D721Med (cell line): ENCODE data around the gene INAFM1.
"Not testable (repeated sequence)": the region's sequence is repeated elsewhere in the genome, so short reads cannot be mapped to it uniquely, and the experiment has no call there.

Experiments used
- DNase-seq: peaks from one replicate; pipeline ENCODE4 v3.0.0; 2011; ENCODE audit warnings: low spot score; ENCODE audit not compliant: insufficient read length
- FAIRE-seq: peaks from 2 replicates; lab custom pipeline; 2011; peaks lifted over from hg19 to GRCh38; lab: Jason Lieb, UNC
- TF ChIP-seq, protein P1 (sequence below): IDR thresholded peaks from 2 replicates; pipeline ENCODE4 v1.5.1; 2012; ENCODE audit warnings: mild to moderate bottlenecking, control low read depth; ENCODE audit not compliant: insufficient read depth; ENCODE audit errors: missing control alignments

INAFM1 gene

DNA sequence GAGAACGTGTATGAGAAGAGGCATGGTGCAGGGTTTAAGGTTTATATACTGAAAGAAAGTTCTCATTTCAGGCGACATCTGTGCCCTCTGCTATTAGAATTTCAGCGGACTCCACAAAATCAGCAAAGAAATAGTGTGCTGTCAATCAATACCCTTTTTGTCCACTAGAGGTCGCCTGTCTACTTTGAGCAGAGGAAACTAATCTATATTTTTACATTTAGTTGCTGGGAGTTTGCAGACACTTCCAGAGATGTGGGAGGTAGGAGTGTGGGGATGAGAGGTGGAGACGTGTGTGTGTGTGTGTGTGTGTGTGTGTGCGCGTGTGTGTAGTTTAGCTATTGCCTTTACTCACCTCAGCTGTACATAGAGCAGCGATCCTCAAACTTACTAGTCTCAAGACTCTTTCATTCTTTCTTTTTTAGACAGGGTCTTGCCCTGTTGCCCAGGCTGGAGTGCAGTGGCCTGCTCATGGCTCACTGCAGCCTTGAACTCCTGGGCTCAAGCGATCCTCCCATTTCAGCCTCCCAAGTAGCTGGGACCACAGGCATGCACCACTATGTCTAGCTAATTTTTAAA is 9.7 kb downstream of the INAFM1 start:
- TF ChIP-seq, protein P1, sequence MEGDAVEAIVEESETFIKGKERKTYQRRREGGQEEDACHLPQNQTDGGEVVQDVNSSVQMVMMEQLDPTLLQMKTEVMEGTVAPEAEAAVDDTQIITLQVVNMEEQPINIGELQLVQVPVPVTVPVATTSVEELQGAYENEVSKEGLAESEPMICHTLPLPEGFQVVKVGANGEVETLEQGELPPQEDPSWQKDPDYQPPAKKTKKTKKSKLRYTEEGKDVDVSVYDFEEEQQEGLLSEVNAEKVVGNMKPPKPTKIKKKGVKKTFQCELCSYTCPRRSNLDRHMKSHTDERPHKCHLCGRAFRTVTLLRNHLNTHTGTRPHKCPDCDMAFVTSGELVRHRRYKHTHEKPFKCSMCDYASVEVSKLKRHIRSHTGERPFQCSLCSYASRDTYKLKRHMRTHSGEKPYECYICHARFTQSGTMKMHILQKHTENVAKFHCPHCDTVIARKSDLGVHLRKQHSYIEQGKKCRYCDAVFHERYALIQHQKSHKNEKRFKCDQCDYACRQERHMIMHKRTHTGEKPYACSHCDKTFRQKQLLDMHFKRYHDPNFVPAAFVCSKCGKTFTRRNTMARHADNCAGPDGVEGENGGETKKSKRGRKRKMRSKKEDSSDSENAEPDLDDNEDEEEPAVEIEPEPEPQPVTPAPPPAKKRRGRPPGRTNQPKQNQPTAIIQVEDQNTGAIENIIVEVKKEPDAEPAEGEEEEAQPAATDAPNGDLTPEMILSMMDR = peak; percentile 84
- DNase-seq (no peak), FAIRE-seq (no peak)

DNA sequence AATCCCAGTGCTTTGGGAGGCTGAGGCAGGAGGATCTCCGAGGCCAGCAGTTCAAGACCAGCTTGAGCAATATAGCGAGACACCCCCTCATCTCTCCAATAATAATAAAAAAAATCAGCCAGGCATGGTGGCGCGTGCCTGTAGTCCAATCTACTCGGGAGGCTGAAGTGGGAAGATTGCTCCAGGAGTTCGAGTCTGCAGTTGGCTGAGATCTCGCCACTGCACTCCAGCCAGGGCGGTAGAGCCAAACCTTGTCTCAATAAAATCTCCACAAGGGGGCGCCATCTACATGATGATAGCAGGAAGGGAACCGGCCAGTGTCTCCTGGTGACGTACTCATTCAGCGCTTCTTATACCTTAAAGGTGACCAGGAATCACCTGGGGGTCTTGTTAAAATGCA is 21.4 kb downstream of the INAFM1 start:
- TF ChIP-seq, protein P1 = peak; percentile 66
- FAIRE-seq = no peak
- DNase-seq = peak; percentile 75

DNA sequence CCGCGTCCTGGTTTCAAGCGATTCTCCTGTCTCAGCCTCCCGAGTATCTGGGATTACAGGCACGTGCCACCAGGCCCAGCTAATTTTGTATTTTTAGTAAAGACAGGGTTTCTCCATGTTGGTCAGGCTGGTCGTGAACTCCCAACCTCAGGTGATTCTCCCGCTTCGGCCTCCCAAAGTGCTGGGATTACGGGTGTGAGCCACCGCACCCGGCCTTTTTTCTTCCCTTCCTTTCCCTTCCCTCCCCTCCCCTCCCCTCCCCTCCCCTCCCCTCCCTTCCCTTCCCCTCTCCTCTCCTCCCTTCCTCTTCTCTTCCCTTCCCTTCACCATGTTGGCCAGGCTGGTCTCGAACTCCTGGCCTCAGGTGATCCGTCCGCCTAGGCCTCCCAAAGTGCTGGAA is 26.2 kb downstream of the INAFM1 start:
- not testable (repeated sequence) for FAIRE-seq, DNase-seq

DNA sequence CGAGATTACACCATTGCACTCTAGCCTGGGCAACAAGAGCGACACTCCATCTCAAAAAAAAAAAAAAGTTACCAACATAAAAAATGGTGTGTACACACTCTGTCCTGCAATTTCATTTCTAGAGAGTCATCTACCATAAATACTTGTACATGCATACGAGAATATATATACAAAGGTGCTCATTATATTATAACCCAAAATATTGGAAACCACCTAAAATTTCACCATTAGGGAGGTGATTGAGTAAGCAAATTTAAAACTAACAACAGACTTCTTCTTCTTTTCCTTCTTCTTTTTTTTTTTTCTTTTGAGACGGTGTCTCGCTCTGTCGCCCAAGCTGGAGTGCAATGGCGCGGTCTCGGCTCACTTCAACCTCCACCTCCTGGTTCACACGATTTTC is 27.6 kb downstream of the INAFM1 start:
- DNase-seq (no peak), FAIRE-seq (no peak)
- TF ChIP-seq, protein P1 = no peak

DNA sequence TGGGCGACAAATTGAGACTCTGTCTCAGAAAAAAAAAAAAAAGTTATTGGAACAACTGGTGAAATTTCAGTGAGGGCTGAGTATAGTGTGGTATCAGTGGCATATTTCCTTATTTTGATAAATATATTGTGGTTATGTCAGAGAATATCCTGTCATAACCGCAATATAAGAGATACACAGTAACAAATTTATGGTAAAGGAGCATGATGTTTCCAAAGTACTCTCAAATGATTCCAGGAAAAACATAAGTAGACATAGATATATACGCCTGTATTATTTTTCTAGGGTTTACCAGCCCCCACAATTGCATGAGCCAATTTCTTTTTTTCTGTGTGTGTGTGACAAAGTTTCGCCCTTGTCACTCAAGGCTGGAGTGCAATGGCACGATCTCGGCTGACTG is 29.3 kb downstream of the INAFM1 start:
- DNase-seq (no peak), FAIRE-seq (no peak)
- TF ChIP-seq, protein P1 = no peak

DNA sequence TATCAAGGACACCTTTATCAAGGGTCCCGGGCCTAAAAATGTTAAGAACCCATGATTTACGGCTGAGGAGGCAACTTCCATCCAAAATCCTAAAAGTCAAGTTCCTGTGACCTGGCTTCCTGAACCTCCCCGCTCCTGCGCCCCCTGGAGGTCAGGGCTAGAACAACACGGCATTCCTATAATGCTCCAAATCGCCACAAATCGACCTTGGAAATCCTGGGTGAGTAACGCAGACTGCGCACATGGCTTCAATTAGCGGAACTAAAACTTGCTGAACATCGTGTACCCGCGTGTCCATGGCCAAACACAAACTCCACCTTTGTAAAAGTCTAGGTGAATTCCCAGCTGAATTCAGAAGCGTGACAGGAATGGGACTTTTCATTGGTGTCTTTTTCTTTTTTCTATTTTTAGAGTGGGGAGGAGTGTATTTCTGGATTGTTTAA is 30.6 kb downstream of the INAFM1 start:
- FAIRE-seq (no peak), DNase-seq (peak; percentile 63)
- TF ChIP-seq, protein P1 = peak; percentile 91

DNA sequence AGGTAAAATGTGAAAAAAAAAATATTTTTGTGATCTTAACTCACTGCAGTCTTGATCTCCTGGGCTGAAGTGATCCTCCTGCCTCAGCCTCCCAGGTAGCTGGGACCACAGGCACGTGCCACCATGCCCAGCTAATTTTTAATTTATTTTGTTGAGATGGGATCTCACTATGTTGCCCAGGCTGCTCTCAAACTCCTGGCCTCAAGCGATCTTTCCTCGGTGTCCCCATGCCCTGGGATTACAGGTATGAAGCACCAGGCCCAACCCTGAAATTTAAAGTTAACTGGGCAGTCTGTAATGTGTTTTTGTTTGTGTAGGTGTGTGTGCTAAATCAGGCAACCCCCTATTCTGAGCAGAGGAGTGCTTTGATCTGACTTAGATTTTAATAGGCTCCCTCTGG is 31.6 kb downstream of the INAFM1 start:
- FAIRE-seq (no peak), DNase-seq (no peak)
- TF ChIP-seq, protein P1 = no peak
